ENCODE measurements around the gene PVR.

- TF ChIP-seq ZNF138 (CRISPR knock-in tag; conservative IDR thresholded peaks at IDR 0.05) (no peak), ATF1 (CRISPR knock-in tag; IDR thresholded peaks at IDR 0.05) (no peak), USF2 (CRISPR knock-in tag; IDR thresholded peaks at IDR 0.05) (no peak), CTCF (IDR thresholded peaks at IDR 0.05) (no peak), ZBTB21 (CRISPR knock-in tag; IDR thresholded peaks at IDR 0.05; ENCODE audit: borderline replicate concordance) (no peak), TEAD4 (CRISPR knock-in tag; IDR thresholded peaks at IDR 0.05) (no peak), ARID4B (CRISPR knock-in tag; IDR thresholded peaks at IDR 0.05; ENCODE audit: borderline replicate concordance) (no peak), AFF4 (CRISPR knock-in tag; IDR thresholded peaks at IDR 0.05; ENCODE audit: borderline replicate concordance) (no peak), E2F5 (CRISPR knock-in tag; IDR thresholded peaks at IDR 0.05) (no peak), JUN (CRISPR knock-in tag; IDR thresholded peaks at IDR 0.05) (no peak), ESRRA (CRISPR knock-in tag; IDR thresholded peaks at IDR 0.05; ENCODE audit: borderline replicate concordance) (no peak)
Observed at GRCh38 chr19:44636439-44637389, 7.0 kb upstream of the PVR start.
